ENCODE data around the gene CPED1.

The CPED1 gene

GRCh38 chr7:121313220-121313792 lies 324.8 kb downstream of the CPED1 start (continued):
- TF ChIP-seq ZNF37A (tag by site-specific recombination; IDR thresholded peaks at IDR 0.05) (no peak), PBX3 (CRISPR knock-in tag; IDR thresholded peaks at IDR 0.05) (no peak), ZNF580 (tag by site-specific recombination; IDR thresholded peaks at IDR 0.05) (no peak), ZNF843 (tag by site-specific recombination; IDR thresholded peaks at IDR 0.05) (no peak), BCL11A (tag by site-specific recombination; IDR thresholded peaks at IDR 0.05; ENCODE audit: low read depth) (no peak), ZNF48 (tag by site-specific recombination; IDR thresholded peaks at IDR 0.05) (no peak), IKZF3 (tag by site-specific recombination; IDR thresholded peaks at IDR 0.05) (peak; percentile 56; the same call in 1 of the 2 replicates), ZNF518A (tag by site-specific recombination; conservative IDR thresholded peaks at IDR 0.05; ENCODE audit: low read depth) (no peak), SP2 (tag by site-specific recombination; IDR thresholded peaks at IDR 0.05) (no peak), ZNF555 (tag by site-specific recombination; conservative IDR thresholded peaks at IDR 0.05) (no peak), SCRT2 (tag by site-specific recombination; IDR thresholded peaks at IDR 0.05) (peak; percentile 82), ZNF114 (tag by site-specific recombination; IDR thresholded peaks at IDR 0.05) (no peak), ZNF132 (tag by site-specific recombination; IDR thresholded peaks at IDR 0.05; ENCODE audit: borderline replicate concordance) (no peak), PATZ1 (tag by site-specific recombination; IDR thresholded peaks at IDR 0.05) (peak; percentile 60), ZEB2 (tag by site-specific recombination; IDR thresholded peaks at IDR 0.05) (no peak), ZNF707 (tag by site-specific recombination; IDR thresholded peaks at IDR 0.05) (no peak), ZNF335 (tag by site-specific recombination; conservative IDR thresholded peaks at IDR 0.05) (peak; percentile 86), ZBTB10 (tag by site-specific recombination; IDR thresholded peaks at IDR 0.05) (no peak), ZNF701 (tag by site-specific recombination; IDR thresholded peaks at IDR 0.05) (no peak), BCL6B (tag by site-specific recombination; IDR thresholded peaks at IDR 0.05) (no peak), ZNF391 (tag by site-specific recombination; IDR thresholded peaks at IDR 0.05; ENCODE audit: borderline replicate concordance, low read depth) (no peak), ZNF473 (tag by site-specific recombination; IDR thresholded peaks at IDR 0.05) (no peak), ZBTB17 (tag by site-specific recombination; IDR thresholded peaks at IDR 0.05) (no peak)
